VCaP (cell line): ENCODE results near the gene CHST15.

Source experiments
- H3K27ac ChIP-seq: fragments of 450-650 bp; 2 replicates; pipeline ENCODE4 v1.5.1; 2017
- CTCF ChIP-seq: fragments of 450-650 bp; conservative IDR thresholded peaks from 2 replicates; pipeline ENCODE4 v1.5.1; 2017; ENCODE audit warnings: mild to moderate bottlenecking, moderate library complexity

The CHST15 gene

GRCh38 chr10:123972481-123973401 lies 120.7 kb downstream of the CHST15 start:
- H3K27ac ChIP-seq: no peak overlapping the region
- TF ChIP-seq CTCF: no peak

GRCh38 chr10:123970927-123971286 lies 122.5 kb downstream of the CHST15 start:
- H3K27ac ChIP-seq: no peak overlapping the region

GRCh38 chr10:123970207-123970926 lies 123.0 kb downstream of the CHST15 start:
- no peak for TF ChIP-seq CTCF
- no peak overlapping the region for H3K27ac ChIP-seq

More at GRCh38 chr10:123970927-123971286, 122.5 kb downstream of the CHST15 start:
- no peak for TF ChIP-seq CTCF

GRCh38 chr10:123967626-123968243 lies 125.7 kb downstream of the CHST15 start:
- peak; percentile 76 for TF ChIP-seq CTCF
- no peak overlapping the region for H3K27ac ChIP-seq

GRCh38 chr10:123966896-123967231 lies 126.5 kb downstream of the CHST15 start:
- TF ChIP-seq CTCF: no peak
- no peak overlapping the region for H3K27ac ChIP-seq

GRCh38 chr10:123965973-123966895 lies 127.2 kb downstream of the CHST15 start:
- TF ChIP-seq CTCF: no peak
- no peak overlapping the region for H3K27ac ChIP-seq
